Activated naive CD8-positive, alpha-beta T cell treated with anti-CD3 and anti-CD28 coated beads, Interleukin-2, amount 50 U/mL, for 16 hours (primary cell): ENCODE data around the gene NID1.
"Not testable (repeated sequence)": the region's sequence is repeated elsewhere in the genome, so short reads cannot be mapped to it uniquely, and the experiment has no call there.

Source experiments
- DNase-seq: peaks from one replicate; pipeline ENCODE4 v3.0.0-alpha.2; 2020; ENCODE audit warnings: low read depth, low spot score

The NID1 gene

DNA sequence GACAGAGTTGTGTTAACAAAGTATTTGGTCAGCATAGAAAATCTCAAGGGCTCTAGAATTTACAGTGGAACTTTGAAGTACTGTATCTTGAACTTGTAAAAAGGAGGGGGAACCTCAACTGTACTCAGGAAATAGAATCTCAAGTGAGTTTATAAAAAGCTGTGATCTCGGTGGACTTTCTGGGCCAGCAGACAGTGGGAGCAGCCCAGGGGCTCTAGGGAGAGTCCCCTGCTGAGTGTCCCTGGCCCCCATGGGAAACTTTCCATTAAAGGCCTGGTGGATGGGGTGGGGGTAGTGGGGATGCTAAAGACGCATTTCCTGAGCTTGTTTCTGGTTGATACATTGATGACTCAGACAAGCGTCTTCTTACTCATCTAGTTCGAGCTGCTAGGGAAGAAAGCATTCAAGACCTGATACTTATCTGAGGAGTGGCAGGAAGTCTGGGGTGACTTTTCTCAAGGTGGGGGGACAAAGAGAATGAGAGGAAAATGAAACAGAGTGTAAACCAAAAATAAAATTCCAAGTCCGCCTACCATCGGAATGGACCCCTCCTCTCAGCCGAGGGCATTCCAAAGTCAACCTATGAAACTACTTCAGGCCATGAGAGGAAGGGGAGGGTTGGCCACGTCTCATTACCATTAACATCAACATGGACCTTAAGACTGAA is 65.5 kb downstream of the NID1 start:
- DNase-seq, result peak; percentile 3

GRCh38 chr1:235998812-235999211 is 66.1 kb downstream of the NID1 start:
- DNase-seq, result no peak

DNA sequence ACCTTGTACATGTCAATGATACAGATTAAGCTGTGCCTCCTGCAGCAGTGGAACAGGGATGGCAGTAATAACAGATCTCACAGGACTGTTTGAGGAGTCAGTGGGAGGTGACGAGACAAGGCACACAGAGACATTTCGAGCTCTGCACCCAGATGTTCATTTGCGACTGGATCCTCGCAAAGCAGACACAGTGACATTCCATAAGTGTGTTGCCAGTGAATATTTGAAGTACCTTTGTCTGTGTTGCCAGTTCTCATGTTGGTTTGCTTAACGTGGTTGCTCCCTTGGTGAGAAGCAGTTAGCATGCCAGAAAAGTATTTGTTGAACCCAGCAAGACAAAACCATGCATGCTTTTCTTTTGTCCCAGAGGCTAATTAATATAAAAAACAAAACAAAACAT is 67.0 kb downstream of the NID1 start:
- DNase-seq, result no peak

DNA sequence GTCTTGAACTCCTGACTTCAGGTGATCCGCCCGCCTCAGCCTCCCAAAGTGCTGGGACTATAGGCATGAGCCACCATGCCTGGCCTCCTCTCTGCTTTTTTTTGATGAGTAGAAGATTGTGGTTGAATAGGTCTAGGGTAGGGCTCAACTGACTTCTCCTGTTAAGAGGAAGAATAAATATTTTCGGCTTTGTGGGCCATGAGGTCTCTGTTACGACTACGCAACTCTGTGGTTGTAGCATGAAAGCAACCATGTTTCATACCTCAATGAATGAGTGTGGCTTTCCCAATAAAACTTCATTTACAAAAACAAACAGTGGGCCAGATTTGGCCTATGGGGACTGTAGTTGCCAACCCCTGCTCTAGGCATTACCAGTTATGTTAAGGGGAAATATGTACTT is 67.8 kb downstream of the NID1 start:
- no peak for DNase-seq

GRCh38 chr1:235996048-235996785 is 68.7 kb downstream of the NID1 start:
- DNase-seq, result no peak

GRCh38 chr1:235995511-235995910 is 69.4 kb downstream of the NID1 start:
- no peak for DNase-seq

- DNase-seq, result no peak
Observed at GRCh38 chr1:235993652-235994051, 71.2 kb downstream of the NID1 start.

- DNase-seq, result no peak
Observed at GRCh38 chr1:235992868-235993267, 72.0 kb downstream of the NID1 start.

DNA sequence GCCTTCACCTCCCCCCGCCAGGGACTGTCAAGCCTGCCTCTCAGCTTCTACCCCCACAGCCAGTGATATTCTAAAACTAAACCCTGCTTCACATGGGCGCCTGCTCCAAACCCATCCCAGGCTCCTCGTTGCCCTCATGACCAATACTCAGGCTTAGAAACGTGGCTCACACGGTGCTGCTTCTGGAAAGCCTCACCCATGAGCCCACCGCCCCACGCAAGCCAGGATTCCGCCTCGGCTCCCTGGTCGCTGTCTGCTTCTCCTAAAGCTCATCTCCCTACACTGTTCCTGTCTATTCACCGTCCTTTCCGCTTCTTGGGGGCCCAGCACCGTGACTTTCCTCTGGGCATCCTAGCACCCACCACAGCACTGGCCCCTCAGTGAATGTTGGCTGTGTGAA is 72.5 kb downstream of the NID1 start:
- no peak for DNase-seq

- DNase-seq, result no peak
Observed at GRCh38 chr1:235990330-235990795, 74.5 kb downstream of the NID1 start.

DNA sequence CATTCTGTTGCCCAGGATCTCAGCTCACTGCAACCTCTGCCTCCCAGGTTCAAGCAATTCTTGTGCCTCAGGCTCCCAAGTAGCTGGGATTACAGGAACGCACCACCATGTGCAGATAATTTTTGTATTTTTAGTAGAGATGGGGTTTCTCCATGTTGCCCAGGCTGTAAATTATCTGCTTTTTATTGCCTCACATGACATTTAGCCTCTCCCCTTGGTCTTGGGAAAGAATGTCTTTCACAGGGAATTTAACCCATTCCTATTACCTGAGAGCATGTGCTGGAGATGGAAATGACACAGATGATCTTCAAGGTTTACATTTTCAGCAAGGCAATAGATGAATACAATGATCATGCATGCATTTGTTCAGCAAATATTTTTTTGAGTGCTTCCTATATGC is 75.8 kb downstream of the NID1 start:
- no peak for DNase-seq

GRCh38 chr1:235986869-235987268 is 78.0 kb downstream of the NID1 start:
- DNase-seq, result no peak

GRCh38 chr1:235984041-235984825 is 80.7 kb downstream of the NID1 start:
- no peak for DNase-seq

DNA sequence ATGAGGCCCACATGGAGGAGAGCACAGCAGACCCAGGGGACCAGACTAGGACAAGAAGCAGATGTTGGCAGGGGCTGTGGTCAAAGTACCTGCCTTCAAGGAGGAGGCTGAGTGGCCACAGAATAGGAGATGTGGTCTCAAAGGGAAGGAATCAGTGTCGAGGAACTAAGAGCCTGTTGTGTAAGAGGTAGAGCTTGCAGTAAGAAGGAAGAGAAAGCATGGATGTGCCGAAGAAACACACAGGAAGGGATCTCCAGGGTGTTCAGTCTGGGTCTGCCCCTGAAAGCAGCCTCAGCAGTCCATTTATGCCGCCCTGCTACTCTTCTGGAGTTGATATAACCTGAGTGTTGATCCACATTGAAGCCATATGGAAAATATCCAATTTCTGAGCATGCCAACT is 83.9 kb downstream of the NID1 start:
- no peak for DNase-seq

DNA sequence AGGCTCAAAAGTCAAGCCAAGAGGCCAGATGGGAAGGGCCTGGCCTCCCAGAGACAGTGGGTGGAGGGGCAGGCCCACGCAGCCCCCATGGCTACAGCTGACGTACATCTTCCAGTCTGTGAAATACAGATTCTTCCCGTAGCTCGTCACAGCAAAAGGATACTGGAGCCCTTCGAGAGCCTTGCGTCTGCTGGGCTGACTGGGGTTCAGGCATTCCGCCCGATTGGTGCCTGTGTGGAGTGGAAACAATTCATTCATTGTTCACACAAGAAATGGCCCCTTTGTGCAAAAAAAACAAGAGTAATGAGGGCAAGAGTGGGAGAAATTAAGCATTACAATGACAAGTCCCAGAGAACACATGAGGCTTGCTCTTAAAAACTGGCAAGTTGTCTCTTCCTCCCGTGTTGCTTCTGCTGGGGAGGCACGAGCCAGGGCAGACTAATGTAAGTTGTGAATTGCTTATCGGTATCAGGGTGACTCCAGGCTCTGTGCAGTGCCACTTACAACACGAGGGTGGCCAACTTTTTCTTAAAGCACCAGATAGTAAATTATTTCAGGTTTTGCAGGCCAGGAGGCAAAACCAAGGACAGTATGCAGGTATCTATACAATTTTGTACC is 85.1 kb downstream of the NID1 start:
- no peak for DNase-seq

GRCh38 chr1:235979176-235979575 is 85.7 kb downstream of the NID1 start:
- no peak for DNase-seq

GRCh38 chr1:235976490-235976889 is 88.4 kb downstream of the NID1 start:
- DNase-seq, result no peak

GRCh38 chr1:235974616-235975015 is 90.3 kb downstream of the NID1 start:
- no peak for DNase-seq

DNA sequence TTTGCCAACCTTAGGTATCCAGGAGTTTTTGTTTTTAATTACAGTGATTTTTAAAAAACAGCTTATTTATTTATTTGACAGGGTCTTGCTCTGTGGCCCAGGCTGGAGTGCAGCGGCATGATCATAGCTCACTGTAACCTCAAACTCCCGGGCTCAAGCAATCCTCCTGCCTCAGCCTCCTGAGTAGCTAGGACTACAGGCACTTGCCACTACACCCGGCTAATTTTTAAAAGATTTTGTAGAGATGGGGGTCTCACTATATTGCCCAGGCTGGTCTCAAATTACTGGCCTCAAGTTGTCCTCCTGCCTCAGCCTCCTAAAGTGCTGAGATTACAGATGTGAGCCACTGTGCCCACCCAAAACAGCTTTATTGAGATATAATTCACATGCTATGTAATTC is 92.2 kb downstream of the NID1 start:
- DNase-seq, result not testable (repeated sequence)

- DNase-seq, result no peak
Observed at GRCh38 chr1:235972311-235972689, 92.6 kb downstream of the NID1 start.

- peak; percentile 82 for DNase-seq
Observed at GRCh38 chr1:235971571-235972310, 93.1 kb downstream of the NID1 start.
